Measurements from ENCODE around the gene TBC1D13. TPM values are rescaled to one million over a fixed set of nuclear protein-coding genes. Genes with fewer than 3 reads are reported as not detected.

TBC1D13 gene
- polyA plus RNA-seq, 1 donor from 2014 or later = 30.0 TPM

DNA sequence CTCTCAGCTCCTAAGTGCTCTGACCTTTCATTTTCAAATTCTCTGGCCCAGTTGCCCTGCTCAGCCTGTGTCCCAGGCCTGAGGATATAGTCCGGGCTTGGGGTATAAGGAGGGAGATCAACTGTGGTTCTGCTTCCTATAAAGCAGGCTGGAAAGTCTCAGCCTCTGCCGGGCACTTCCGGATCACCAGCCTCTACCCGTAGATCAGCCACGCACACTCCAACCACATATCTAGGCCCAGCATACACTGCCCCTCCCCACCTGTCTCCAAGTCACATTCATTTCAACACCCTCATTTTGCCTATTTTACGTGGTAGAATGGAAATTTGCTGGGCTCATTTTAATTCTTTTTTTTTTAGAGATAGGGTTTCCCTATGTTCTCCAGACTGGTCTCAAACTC, 18.4 kb upstream of the TBC1D13 start:
- H3K36me3 ChIP-seq (ENCODE audit: insufficient read depth, low read length) = no peaks in the 10 kb centered on the region
- no peak overlapping the region for H3K4me3 ChIP-seq (ENCODE audit: low read length)
- H4K20me1 ChIP-seq (ENCODE audit: insufficient read depth) = no peaks in the 10 kb centered on the region
- H3K9me2 ChIP-seq (ENCODE audit: insufficient read depth, low read length) = no peaks in the 10 kb centered on the region
- no peak overlapping the region for H3K27ac ChIP-seq (ENCODE audit: low read length)
- H3F3A ChIP-seq (ENCODE audit: insufficient read depth, low read length, poor library complexity, severe bottlenecking) = no peaks in the 10 kb centered on the region
- H3K9me3 ChIP-seq (ENCODE audit: low read length) = no peaks in the 10 kb centered on the region
- peaks cover 20% of the 10 kb centered on the region for H3K79me2 ChIP-seq (replicated peaks; ENCODE audit: insufficient read depth, low read length)
- no peaks in the 10 kb centered on the region for H3K27me3 ChIP-seq (ENCODE audit: insufficient read depth, low read depth, low read length)
- TF ChIP-seq, protein P1, sequence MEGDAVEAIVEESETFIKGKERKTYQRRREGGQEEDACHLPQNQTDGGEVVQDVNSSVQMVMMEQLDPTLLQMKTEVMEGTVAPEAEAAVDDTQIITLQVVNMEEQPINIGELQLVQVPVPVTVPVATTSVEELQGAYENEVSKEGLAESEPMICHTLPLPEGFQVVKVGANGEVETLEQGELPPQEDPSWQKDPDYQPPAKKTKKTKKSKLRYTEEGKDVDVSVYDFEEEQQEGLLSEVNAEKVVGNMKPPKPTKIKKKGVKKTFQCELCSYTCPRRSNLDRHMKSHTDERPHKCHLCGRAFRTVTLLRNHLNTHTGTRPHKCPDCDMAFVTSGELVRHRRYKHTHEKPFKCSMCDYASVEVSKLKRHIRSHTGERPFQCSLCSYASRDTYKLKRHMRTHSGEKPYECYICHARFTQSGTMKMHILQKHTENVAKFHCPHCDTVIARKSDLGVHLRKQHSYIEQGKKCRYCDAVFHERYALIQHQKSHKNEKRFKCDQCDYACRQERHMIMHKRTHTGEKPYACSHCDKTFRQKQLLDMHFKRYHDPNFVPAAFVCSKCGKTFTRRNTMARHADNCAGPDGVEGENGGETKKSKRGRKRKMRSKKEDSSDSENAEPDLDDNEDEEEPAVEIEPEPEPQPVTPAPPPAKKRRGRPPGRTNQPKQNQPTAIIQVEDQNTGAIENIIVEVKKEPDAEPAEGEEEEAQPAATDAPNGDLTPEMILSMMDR (IDR thresholded peaks at IDR 0.05; ENCODE audit: poor library complexity, severe bottlenecking) = no peak
- TF ChIP-seq SMC3 (conservative IDR thresholded peaks at IDR 0.05; ENCODE audit: poor library complexity) = no peak
- TF ChIP-seq, protein P2, sequence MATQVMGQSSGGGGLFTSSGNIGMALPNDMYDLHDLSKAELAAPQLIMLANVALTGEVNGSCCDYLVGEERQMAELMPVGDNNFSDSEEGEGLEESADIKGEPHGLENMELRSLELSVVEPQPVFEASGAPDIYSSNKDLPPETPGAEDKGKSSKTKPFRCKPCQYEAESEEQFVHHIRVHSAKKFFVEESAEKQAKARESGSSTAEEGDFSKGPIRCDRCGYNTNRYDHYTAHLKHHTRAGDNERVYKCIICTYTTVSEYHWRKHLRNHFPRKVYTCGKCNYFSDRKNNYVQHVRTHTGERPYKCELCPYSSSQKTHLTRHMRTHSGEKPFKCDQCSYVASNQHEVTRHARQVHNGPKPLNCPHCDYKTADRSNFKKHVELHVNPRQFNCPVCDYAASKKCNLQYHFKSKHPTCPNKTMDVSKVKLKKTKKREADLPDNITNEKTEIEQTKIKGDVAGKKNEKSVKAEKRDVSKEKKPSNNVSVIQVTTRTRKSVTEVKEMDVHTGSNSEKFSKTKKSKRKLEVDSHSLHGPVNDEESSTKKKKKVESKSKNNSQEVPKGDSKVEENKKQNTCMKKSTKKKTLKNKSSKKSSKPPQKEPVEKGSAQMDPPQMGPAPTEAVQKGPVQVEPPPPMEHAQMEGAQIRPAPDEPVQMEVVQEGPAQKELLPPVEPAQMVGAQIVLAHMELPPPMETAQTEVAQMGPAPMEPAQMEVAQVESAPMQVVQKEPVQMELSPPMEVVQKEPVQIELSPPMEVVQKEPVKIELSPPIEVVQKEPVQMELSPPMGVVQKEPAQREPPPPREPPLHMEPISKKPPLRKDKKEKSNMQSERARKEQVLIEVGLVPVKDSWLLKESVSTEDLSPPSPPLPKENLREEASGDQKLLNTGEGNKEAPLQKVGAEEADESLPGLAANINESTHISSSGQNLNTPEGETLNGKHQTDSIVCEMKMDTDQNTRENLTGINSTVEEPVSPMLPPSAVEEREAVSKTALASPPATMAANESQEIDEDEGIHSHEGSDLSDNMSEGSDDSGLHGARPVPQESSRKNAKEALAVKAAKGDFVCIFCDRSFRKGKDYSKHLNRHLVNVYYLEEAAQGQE (IDR thresholded peaks at IDR 0.05; ENCODE audit: borderline replicate concordance) = no peak
- H3K9ac ChIP-seq (ENCODE audit: low read length) = no peak overlapping the region
- H2AFZ ChIP-seq (ENCODE audit: low read depth, low read length) = no peak overlapping the region
- no peak overlapping the region for H3K4me2 ChIP-seq (ENCODE audit: low read length)

DNA sequence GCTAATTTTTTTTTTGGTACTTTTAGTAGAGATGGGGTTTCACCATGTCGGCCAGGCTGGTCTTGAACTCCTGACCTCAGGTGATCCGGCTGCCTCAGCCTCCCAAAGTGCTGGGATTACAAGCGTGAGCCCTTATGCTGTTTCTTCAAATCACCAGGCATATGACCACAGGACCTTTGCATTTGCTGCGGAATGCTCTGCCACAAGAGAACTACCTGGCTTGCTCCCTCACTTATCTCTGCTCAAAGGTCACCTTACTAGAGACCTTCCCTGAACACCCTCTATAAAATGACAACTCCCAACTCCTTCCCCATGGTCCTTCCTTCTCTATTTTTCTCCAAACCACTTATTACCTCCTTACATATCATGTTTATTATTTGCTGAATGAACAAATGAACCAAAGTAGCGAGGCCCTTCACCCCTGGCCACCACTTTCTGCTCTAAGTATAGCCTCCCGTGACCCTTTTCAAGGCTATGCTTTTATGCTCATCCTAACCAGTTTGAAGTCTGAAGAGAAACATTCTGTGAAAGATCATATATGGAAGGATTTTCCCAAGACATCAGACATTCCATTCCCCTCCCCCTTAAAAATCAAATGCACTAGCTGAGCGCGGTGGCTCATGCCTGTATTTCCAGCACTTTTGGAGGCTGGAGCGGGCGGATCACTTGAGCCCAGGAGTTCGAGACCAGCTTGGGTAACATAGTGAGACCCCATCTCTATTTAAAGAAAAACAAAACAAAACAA, 16.6 kb upstream of the TBC1D13 start:
- H3K9me3 ChIP-seq (ENCODE audit: low read length) = no peaks in the 10 kb centered on the region
- H3K4me2 ChIP-seq (ENCODE audit: low read length) = peak overlapping the region; percentile 71
- peak overlapping the region; percentile 93 for H3K27ac ChIP-seq (ENCODE audit: low read length)
- peak overlapping the region; percentile 97 for H3K9ac ChIP-seq (ENCODE audit: low read length)
- peak overlapping the region; percentile 99 for H3K4me3 ChIP-seq (ENCODE audit: low read length)
- TF ChIP-seq RAD21 (conservative IDR thresholded peaks at IDR 0.05) (no peak), EP300 (conservative IDR thresholded peaks at IDR 0.05; ENCODE audit: poor library complexity, severe bottlenecking) (no peak), TAF1 (IDR thresholded peaks at IDR 0.05; ENCODE audit: low read depth) (no peak), MXI1 (conservative IDR thresholded peaks at IDR 0.05; ENCODE audit: poor library complexity, severe bottlenecking) (no peak), SMC3 (conservative IDR thresholded peaks at IDR 0.05; ENCODE audit: poor library complexity) (no peak), POLR2AphosphoS5 (IDR thresholded peaks at IDR 0.05) (no peak), EZH2 (IDR thresholded peaks at IDR 0.05; ENCODE audit: borderline replicate concordance, insufficient read depth, low read length, poor library complexity, severe bottlenecking) (no peak)
- TF ChIP-seq, protein P2 (IDR thresholded peaks at IDR 0.05; ENCODE audit: borderline replicate concordance) = no peak
- TF ChIP-seq, protein P1 (IDR thresholded peaks at IDR 0.05; ENCODE audit: poor library complexity, severe bottlenecking) = no peak
- H3K9me2 ChIP-seq (ENCODE audit: insufficient read depth, low read length) = no peaks in the 10 kb centered on the region
- no peaks in the 10 kb centered on the region for H3K27me3 ChIP-seq (ENCODE audit: insufficient read depth, low read depth, low read length)
- H2AFZ ChIP-seq (ENCODE audit: low read depth, low read length) = no peak overlapping the region
- no peaks in the 10 kb centered on the region for H3K36me3 ChIP-seq (ENCODE audit: insufficient read depth, low read length)
- peaks cover 20% of the 10 kb centered on the region for H3K79me2 ChIP-seq (replicated peaks; ENCODE audit: insufficient read depth, low read length)
- H3F3A ChIP-seq (ENCODE audit: insufficient read depth, low read length, poor library complexity, severe bottlenecking) = no peaks in the 10 kb centered on the region
- no peaks in the 10 kb centered on the region for H4K20me1 ChIP-seq (ENCODE audit: insufficient read depth)

All from neural cell (in vitro differentiated cells).